GM21447 (cell line): ENCODE measurements around the gene RBMS3.

Experiments
- ATAC-seq: cut with Tn5 transposase; IDR thresholded peaks from one replicate; pipeline ENCODE4 v1.9.1; 2021; ENCODE audit not compliant: unreplicated experiment

Gene RBMS3

GRCh38 chr3:29275309-29275708, 5.6 kb upstream of the RBMS3 start:
- ATAC-seq: no peak

GRCh38 chr3:29277249-29277648, 3.6 kb upstream of the RBMS3 start:
- no peak for ATAC-seq

GRCh38 chr3:29279286-29279685, 1.6 kb upstream of the RBMS3 start:
- no peak for ATAC-seq

- no peak for ATAC-seq
These were observed 1.1 kb upstream of the RBMS3 start for GRCh38 chr3:29279806-29280205.

GRCh38 chr3:29281094-29281343, 148 bp downstream of the RBMS3 start:
- no peak for ATAC-seq

- ATAC-seq: peak; percentile 66
These were observed 722 bp downstream of the RBMS3 start for GRCh38 chr3:29281344-29282241.

GRCh38 chr3:29282427-29283230, 1.8 kb downstream of the RBMS3 start:
- no peak for ATAC-seq

- ATAC-seq: no peak
These were observed 2.6 kb downstream of the RBMS3 start for GRCh38 chr3:29283231-29284119.

GRCh38 chr3:29284497-29284896, 3.6 kb downstream of the RBMS3 start:
- ATAC-seq: no peak

GRCh38 chr3:29285471-29286071, 4.7 kb downstream of the RBMS3 start:
- ATAC-seq: no peak

- no peak for ATAC-seq
These were observed 5.8 kb downstream of the RBMS3 start for GRCh38 chr3:29286478-29287240.

- ATAC-seq: no peak
These were observed 9.7 kb downstream of the RBMS3 start for GRCh38 chr3:29290596-29290995.

- ATAC-seq: no peak
These were observed 10.6 kb downstream of the RBMS3 start for GRCh38 chr3:29291260-29291981.

- ATAC-seq: no peak
These were observed 11.1 kb downstream of the RBMS3 start for GRCh38 chr3:29291982-29292363.

GRCh38 chr3:29293421-29293820, 12.6 kb downstream of the RBMS3 start:
- no peak for ATAC-seq

- no peak for ATAC-seq
These were observed 17.1 kb downstream of the RBMS3 start for GRCh38 chr3:29297998-29298397.

GRCh38 chr3:29301332-29302019, 20.6 kb downstream of the RBMS3 start:
- no peak for ATAC-seq

GRCh38 chr3:29302619-29303018, 21.7 kb downstream of the RBMS3 start:
- ATAC-seq: no peak

GRCh38 chr3:29307295-29307694, 26.4 kb downstream of the RBMS3 start:
- ATAC-seq: no peak
